GM20000 (cell line): ENCODE data around the gene MOCS1.

Experiments used
- DNase-seq: peaks from one replicate; pipeline ENCODE4 v3.0.0; 2012; ENCODE audit warnings: low spot score
- TF ChIP-seq, protein P1 (sequence below): IDR thresholded peaks from 2 replicates; pipeline ENCODE4 v1.5.1; 2012; ENCODE audit warnings: mild to moderate bottlenecking, control low read depth; ENCODE audit errors: extremely low read depth, missing control alignments

The MOCS1 gene

DNA sequence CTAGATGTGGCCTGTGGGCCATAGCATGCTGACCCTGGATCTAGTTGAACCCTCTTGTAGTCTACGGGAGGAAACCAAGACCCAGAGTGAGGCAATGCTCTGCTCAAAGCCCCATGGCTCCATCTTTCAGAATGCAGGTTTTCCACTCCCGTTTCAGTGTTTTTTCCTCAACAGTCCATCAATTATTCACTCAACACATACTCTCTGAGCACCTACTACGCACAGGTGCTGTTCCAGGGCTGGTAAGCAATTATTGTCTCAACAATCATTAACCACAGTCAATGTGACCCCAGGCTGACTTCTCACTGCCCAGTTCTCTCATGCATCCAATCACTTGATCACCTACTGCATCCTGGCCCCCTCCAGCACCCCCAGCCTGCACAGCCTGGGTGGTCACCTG, 20.0 kb downstream of the MOCS1 start:
- no peak for DNase-seq

DNA sequence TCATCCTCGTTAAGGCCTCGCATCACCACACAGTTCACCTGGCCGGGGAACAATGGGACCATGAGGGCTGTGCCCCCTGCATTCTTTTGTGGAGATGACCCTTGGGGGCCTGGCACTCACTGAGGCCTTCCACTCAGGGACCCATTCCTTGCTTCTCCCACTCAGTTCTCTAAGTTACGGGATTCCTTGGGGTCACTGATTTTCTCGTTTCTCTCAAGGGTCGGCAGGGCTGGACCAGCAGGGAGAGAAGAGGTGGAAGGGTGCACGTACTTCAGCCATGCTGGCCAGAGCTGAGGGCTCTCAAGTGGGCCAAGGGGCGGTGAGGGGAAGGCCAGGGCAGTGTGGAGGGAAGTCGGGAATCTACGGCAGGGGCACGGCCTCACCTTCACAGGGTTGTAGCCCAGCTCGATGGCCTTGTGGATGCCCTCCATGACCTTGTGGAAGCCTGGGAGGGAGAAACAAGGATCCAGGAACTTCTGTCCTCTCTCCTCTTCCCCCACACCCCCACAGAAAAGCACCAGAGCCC, 20.8 kb downstream of the MOCS1 start:
- TF ChIP-seq, protein P1, sequence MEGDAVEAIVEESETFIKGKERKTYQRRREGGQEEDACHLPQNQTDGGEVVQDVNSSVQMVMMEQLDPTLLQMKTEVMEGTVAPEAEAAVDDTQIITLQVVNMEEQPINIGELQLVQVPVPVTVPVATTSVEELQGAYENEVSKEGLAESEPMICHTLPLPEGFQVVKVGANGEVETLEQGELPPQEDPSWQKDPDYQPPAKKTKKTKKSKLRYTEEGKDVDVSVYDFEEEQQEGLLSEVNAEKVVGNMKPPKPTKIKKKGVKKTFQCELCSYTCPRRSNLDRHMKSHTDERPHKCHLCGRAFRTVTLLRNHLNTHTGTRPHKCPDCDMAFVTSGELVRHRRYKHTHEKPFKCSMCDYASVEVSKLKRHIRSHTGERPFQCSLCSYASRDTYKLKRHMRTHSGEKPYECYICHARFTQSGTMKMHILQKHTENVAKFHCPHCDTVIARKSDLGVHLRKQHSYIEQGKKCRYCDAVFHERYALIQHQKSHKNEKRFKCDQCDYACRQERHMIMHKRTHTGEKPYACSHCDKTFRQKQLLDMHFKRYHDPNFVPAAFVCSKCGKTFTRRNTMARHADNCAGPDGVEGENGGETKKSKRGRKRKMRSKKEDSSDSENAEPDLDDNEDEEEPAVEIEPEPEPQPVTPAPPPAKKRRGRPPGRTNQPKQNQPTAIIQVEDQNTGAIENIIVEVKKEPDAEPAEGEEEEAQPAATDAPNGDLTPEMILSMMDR, result no peak
- DNase-seq, result no peak

More for the DNA sequence above, 20.0 kb downstream of the MOCS1 start:
- TF ChIP-seq, protein P1, result no peak

DNA sequence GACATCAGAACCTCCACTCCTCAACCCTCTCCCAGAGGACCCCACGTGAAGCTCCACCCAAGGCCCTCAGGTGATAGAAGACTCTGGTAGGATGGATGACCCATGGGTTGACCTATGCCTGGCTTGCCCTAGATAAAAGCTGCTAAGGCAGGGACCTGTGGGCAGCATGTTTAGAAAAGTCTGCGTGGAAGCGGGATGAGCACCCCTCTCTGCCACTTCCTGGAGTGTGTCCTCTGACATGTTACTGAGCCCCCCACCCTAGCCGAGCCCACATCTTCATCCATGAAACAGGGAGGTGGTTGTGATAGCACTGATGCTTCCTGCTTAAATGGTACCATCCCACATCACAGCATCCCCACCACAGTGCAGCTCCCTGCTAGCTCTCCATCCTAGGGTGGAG, 21.8 kb downstream of the MOCS1 start:
- TF ChIP-seq, protein P1, result no peak
- DNase-seq, result no peak

DNA sequence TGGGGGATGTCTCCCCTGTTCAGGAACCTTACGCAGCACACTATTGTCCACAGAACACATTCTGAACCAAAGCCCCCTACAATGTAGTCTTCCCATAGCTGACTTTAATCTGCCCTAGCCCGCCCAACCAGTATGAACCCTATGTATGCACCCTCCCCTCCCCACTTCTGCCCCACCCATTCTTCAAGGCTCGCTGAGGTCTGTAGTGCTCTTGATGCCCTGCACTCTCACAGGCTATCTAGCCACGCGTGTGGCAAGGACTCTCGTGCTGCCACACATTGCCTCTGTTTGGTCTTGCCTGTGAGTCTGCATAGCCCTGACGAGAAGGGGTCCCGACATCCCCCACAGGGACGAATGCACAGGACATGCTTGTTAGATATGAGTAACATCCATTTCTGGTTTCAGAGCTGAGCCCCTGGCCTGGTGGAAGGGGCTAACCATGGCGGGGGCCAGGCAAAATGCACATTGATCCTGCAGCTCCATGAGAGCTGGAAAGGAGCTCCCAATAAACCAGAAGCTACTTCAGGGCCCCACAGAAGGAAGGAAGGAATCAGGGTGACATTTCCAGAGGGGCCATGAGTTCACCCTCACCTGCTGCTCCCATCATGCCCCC, 22.6 kb downstream of the MOCS1 start:
- TF ChIP-seq, protein P1, result no peak
- no peak for DNase-seq

DNA sequence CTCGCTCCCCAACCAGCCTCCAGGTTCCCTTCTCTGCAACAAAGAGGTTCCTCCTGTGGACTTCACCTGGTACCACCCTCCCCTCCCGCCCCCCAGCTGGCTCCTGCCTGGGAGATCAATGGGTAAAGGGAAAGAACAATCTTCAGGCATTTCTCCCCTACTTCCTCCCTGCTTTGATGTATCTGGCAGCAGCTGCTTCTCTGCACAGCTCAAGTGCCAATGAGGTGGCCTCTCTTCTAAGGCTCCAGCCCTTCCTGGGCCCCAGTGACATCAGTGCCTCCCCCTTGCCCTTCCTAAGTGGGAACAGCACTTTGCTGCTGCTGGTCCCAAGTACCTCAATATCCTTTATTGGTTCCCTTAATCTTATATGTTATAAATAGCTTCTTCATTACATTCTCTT, 23.5 kb downstream of the MOCS1 start:
- TF ChIP-seq, protein P1, result no peak
- no peak for DNase-seq

DNA sequence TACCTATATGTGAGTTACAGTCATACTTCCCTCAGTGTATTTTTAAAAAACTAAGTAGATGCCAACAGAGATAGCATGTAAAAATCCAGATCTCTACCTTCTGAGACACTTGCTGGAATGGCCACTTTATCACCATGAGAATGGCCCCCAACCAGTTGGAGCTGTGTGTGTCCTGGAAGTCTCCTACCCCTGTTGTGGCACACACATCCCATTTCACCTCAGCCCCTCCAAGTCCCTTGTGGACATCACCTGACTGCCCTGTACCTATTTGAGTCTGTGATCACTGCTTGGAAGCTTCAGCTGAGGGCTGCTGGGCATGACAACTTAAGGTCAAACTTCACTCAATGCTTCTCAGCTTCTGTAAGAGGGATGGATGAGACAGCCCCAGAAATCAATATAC, 24.1 kb downstream of the MOCS1 start:
- no peak for DNase-seq

DNA sequence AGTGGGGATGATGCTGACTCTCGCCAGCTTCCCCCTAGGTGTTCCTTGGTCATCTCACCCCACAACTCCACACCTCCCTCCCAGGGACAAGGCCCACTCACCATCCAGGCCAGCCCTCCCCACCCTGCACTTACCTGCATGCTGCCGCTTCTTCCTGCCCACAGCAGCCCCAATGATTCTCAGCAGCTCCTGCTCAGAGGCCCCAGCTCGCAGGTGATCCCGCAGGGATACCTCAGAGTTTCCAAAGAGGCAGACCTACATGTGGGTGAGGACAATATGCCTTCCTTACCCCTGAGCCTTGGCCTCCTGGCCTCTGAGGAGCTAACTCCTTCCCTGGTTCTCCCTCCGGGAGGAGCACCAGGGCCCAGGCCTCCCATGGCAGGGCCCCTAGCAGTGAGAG, 24.6 kb downstream of the MOCS1 start:
- TF ChIP-seq, protein P1, result no peak
- no peak for DNase-seq

More for the DNA sequence above, 24.1 kb downstream of the MOCS1 start:
- TF ChIP-seq, protein P1, result no peak
